Neural cell (in vitro differentiated cells): Measurements from ENCODE around the gene RNF145. TPM values are rescaled to one million over a fixed set of nuclear protein-coding genes. Genes with fewer than 3 reads are reported as not detected.
"Not testable (repeated sequence)": the region's sequence is repeated elsewhere in the genome, so short reads cannot be mapped to it uniquely, and the experiment has no call there.

ENCODE experiments used
- H2AFZ ChIP-seq: fragments of 200-600, 300-800 bp; sonication (generic), shearing (Covaris generic); 2 replicates; pipeline ENCODE4 v1.6.0; 2014; ENCODE audit warnings: low read depth, mild to moderate bottlenecking, antibody characterized with exemption, low read length, moderate library complexity
- H3F3A ChIP-seq: fragments of 200-600 bp; shearing (Covaris generic); 2 replicates; pipeline ENCODE4 v1.6.1; 2016; ENCODE audit warnings: mild to moderate bottlenecking, moderate library complexity, mixed read lengths, antibody characterized with exemption, low read length; ENCODE audit not compliant: insufficient read depth, poor library complexity, severe bottlenecking
- H3K27ac ChIP-seq: fragments of 200-600, 300-800 bp; sonication (generic), shearing (Covaris generic); 2 replicates; pipeline ENCODE4 v1.5.1; 2014; ENCODE audit warnings: mild to moderate bottlenecking, low read length, moderate library complexity
- H3K27me3 ChIP-seq: fragments of 300-800, 200-600 bp; sonication (generic), shearing (Covaris generic); 2 replicates; pipeline ENCODE4 v1.6.0; 2014; ENCODE audit warnings: mild to moderate bottlenecking, low read depth, low read length, moderate library complexity; ENCODE audit not compliant: insufficient read depth
- H3K36me3 ChIP-seq: fragments of 300-800, 200-600 bp; sonication (generic), shearing (Covaris generic); 2 replicates; pipeline ENCODE4 v1.5.1; 2014; ENCODE audit warnings: mild to moderate bottlenecking, antibody characterized with exemption, low read length, moderate library complexity; ENCODE audit not compliant: insufficient read depth
- H3K4me2 ChIP-seq: fragments of 300-800, 200-600 bp; sonication (generic), shearing (Covaris generic); 2 replicates; pipeline ENCODE4 v1.6.0; 2014; ENCODE audit warnings: mild to moderate bottlenecking, low read length
- H3K4me3 ChIP-seq: fragments of 300-800, 200-600 bp; sonication (generic), shearing (Covaris generic); 2 replicates; pipeline ENCODE4 v1.5.1; 2014; ENCODE audit warnings: mild to moderate bottlenecking, low read length, moderate library complexity
- H3K79me2 ChIP-seq: fragments of 200-600 bp; shearing (Covaris generic); replicated peaks from 2 replicates; pipeline ENCODE4 v1.6.0; 2014; ENCODE audit warnings: mild to moderate bottlenecking, low read length, moderate library complexity; ENCODE audit not compliant: insufficient read depth
- H3K9ac ChIP-seq: fragments of 300-800, 200-600 bp; sonication (generic), shearing (Covaris generic); 2 replicates; pipeline ENCODE4 v1.6.1; 2016; ENCODE audit warnings: mild to moderate bottlenecking, low read length, mixed read lengths
- H3K9me2 ChIP-seq: fragments of 200-600 bp; shearing (Covaris generic); 2 replicates; pipeline ENCODE4 v1.6.1; 2016; ENCODE audit warnings: mild to moderate bottlenecking, low read length, mixed read lengths; ENCODE audit not compliant: insufficient read depth
- H3K9me3 ChIP-seq: fragments of 200-600, 300-800 bp; sonication (generic), shearing (Covaris generic); 2 replicates; pipeline ENCODE4 v1.6.1; 2016; ENCODE audit warnings: mild to moderate bottlenecking, mixed run types, low read length, moderate library complexity, mixed read lengths
- H4K20me1 ChIP-seq: fragments of 200-600 bp; shearing (Covaris generic); 2 replicates; pipeline ENCODE4 v1.6.1; 2016; ENCODE audit warnings: mild to moderate bottlenecking, mixed run types; ENCODE audit not compliant: insufficient read depth
- CTCF ChIP-seq: fragments of 450-650 bp; IDR thresholded peaks from 2 replicates; pipeline ENCODE4 v1.5.1; 2014; ENCODE audit warnings: antibody characterized with exemption, mild to moderate bottlenecking, moderate library complexity; ENCODE audit not compliant: poor library complexity, severe bottlenecking
- EP300 ChIP-seq: fragments of 450-650 bp; conservative IDR thresholded peaks from 2 replicates; pipeline ENCODE4 v1.6.1; 2014; ENCODE audit warnings: antibody characterized with exemption, mild to moderate bottlenecking, moderate library complexity; ENCODE audit not compliant: poor library complexity, severe bottlenecking
- EZH2 ChIP-seq: fragments of 200-600, 300-800 bp; shearing (Covaris generic), sonication (generic); IDR thresholded peaks from 2 replicates; pipeline ENCODE4 v1.6.1; 2014; ENCODE audit warnings: antibody characterized with exemption, low read length, borderline replicate concordance, mild to moderate bottlenecking; ENCODE audit not compliant: insufficient read depth, poor library complexity, severe bottlenecking
- MXI1 ChIP-seq: fragments of 450-650 bp; conservative IDR thresholded peaks from 2 replicates; pipeline ENCODE4 v1.6.1; 2014; ENCODE audit warnings: antibody characterized with exemption, mild to moderate bottlenecking; ENCODE audit not compliant: poor library complexity, severe bottlenecking
- POLR2AphosphoS5 ChIP-seq: IDR thresholded peaks from 2 replicates; pipeline ENCODE4 v1.6.1; 2012
- RAD21 ChIP-seq: fragments of 450-650 bp; conservative IDR thresholded peaks from 2 replicates; pipeline ENCODE4 v1.6.1; 2014; ENCODE audit warnings: antibody characterized with exemption, mild to moderate bottlenecking, moderate library complexity
- REST ChIP-seq: IDR thresholded peaks from 2 replicates; pipeline ENCODE4 v1.6.1; 2012; ENCODE audit warnings: borderline replicate concordance
- SMC3 ChIP-seq: fragments of 450-650 bp; conservative IDR thresholded peaks from 2 replicates; pipeline ENCODE4 v1.6.1; 2014; ENCODE audit warnings: antibody characterized with exemption, mild to moderate bottlenecking, moderate library complexity; ENCODE audit not compliant: poor library complexity
- TAF1 ChIP-seq: IDR thresholded peaks from 2 replicates; pipeline ENCODE4 v1.6.1; 2012; ENCODE audit warnings: low read depth
- polyA plus RNA-seq: library from polyadenylated mRNA; depleted of rRNA; stranded (reverse); fragments of >200 nt; gene quantifications from 2 replicates; pipeline ENCODE4 v1.2.3, GENCODE V29; 2014

The RNF145 gene
- polyA plus RNA-seq, 1 donor from 2014 or later, result 52.4 TPM

- no peak for TF ChIP-seq REST
Observed at GRCh38 chr5:159163027-159163700, 46.2 kb downstream of the RNF145 start (continued).

GRCh38 chr5:159161361-159162214 is 47.8 kb downstream of the RNF145 start:
- H3K27ac ChIP-seq, result no peak overlapping the region
- no peaks in the 10 kb centered on the region for H3F3A ChIP-seq
- no peaks in the 10 kb centered on the region for H4K20me1 ChIP-seq
- H3K27me3 ChIP-seq, result no peaks in the 10 kb centered on the region
- no peak overlapping the region for H3K4me2 ChIP-seq
- TF ChIP-seq EZH2, result no peak
- no peak for TF ChIP-seq CTCF
- TF ChIP-seq RAD21, result no peak
- TF ChIP-seq MXI1, result no peak
- TF ChIP-seq REST, result no peak
- TF ChIP-seq TAF1, result no peak
- no peak for TF ChIP-seq EP300
- no peak for TF ChIP-seq SMC3
- no peak for TF ChIP-seq POLR2AphosphoS5
- H3K4me3 ChIP-seq, result no peak overlapping the region
- no peaks in the 10 kb centered on the region for H3K9me2 ChIP-seq
- peaks cover 4% of the 10 kb centered on the region for H3K79me2 ChIP-seq
- no peak overlapping the region for H2AFZ ChIP-seq
- H3K9ac ChIP-seq, result no peak overlapping the region
- no peaks in the 10 kb centered on the region for H3K9me3 ChIP-seq
- H3K36me3 ChIP-seq, result peaks cover 16% of the 10 kb centered on the region

GRCh38 chr5:159158553-159159091 is 50.7 kb downstream of the RNF145 start:
- H3K27ac ChIP-seq, H3K79me2 ChIP-seq, H3K9me3 ChIP-seq, H3K4me2 ChIP-seq, H3K27me3 ChIP-seq, H4K20me1 ChIP-seq, H2AFZ ChIP-seq, H3K9ac ChIP-seq, H3K9me2 ChIP-seq, H3F3A ChIP-seq, H3K4me3 ChIP-seq: not testable (repeated sequence)
- H3K36me3 ChIP-seq, result peaks cover 12% of the 10 kb centered on the region
